IPS DF 4.7 (cell line): ENCODE measurements around the gene GOLGA6L7.
A peak's percentile ranks its signal among the peaks of the same experiment; 100 is the strongest.
"Not testable (repeated sequence)": the region's sequence is repeated elsewhere in the genome, so short reads cannot be mapped to it uniquely, and the experiment has no call there.

Source experiments
- DNase-seq: peaks from one replicate; pipeline ENCODE4 v3.0.0-alpha.2; 2013; ENCODE audit warnings: low spot score; ENCODE audit errors: extremely low read depth

The GOLGA6L7 gene

GRCh38 chr15:28847247-28847646 is 1.2 kb downstream of the GOLGA6L7 start:
- not testable (repeated sequence) for DNase-seq

- DNase-seq = not testable (repeated sequence)
Observed at GRCh38 chr15:28844147-28844546, 4.3 kb downstream of the GOLGA6L7 start.

- not testable (repeated sequence) for DNase-seq
Observed at GRCh38 chr15:28843520-28843919, 4.9 kb downstream of the GOLGA6L7 start.

GRCh38 chr15:28842210-28842609 is 6.2 kb downstream of the GOLGA6L7 start:
- DNase-seq = not testable (repeated sequence)

- DNase-seq = not testable (repeated sequence)
Observed at GRCh38 chr15:28840285-28840684, 8.2 kb downstream of the GOLGA6L7 start.

- DNase-seq = not testable (repeated sequence)
Observed at GRCh38 chr15:28834957-28835585, 13.4 kb downstream of the GOLGA6L7 start.

- DNase-seq = peak; percentile 25
Observed at GRCh38 chr15:28831897-28832587, 16.4 kb downstream of the GOLGA6L7 start.

- DNase-seq = not testable (repeated sequence)
Observed at GRCh38 chr15:28821420-28821819, 27.0 kb downstream of the GOLGA6L7 start.

GRCh38 chr15:28819930-28820295 is 28.5 kb downstream of the GOLGA6L7 start:
- not testable (repeated sequence) for DNase-seq

- not testable (repeated sequence) for DNase-seq
Observed at GRCh38 chr15:28819019-28819929, 29.2 kb downstream of the GOLGA6L7 start.

GRCh38 chr15:28818168-28818567 is 30.3 kb downstream of the GOLGA6L7 start:
- DNase-seq = not testable (repeated sequence)

- not testable (repeated sequence) for DNase-seq
Observed at GRCh38 chr15:28814059-28814458, 34.4 kb downstream of the GOLGA6L7 start.

GRCh38 chr15:28813392-28813791 is 35.1 kb downstream of the GOLGA6L7 start:
- DNase-seq = not testable (repeated sequence)

- DNase-seq = not testable (repeated sequence)
Observed at GRCh38 chr15:28811852-28812550, 36.4 kb downstream of the GOLGA6L7 start.

- not testable (repeated sequence) for DNase-seq
Observed at GRCh38 chr15:28810444-28810843, 38.0 kb downstream of the GOLGA6L7 start.

GRCh38 chr15:28808136-28808535 is 40.3 kb downstream of the GOLGA6L7 start:
- DNase-seq = not testable (repeated sequence)

- DNase-seq = not testable (repeated sequence)
Observed at GRCh38 chr15:28800366-28800765, 48.1 kb downstream of the GOLGA6L7 start.

- DNase-seq = not testable (repeated sequence)
Observed at GRCh38 chr15:28798234-28798633, 50.2 kb downstream of the GOLGA6L7 start.

GRCh38 chr15:28794231-28794630 is 54.2 kb downstream of the GOLGA6L7 start:
- not testable (repeated sequence) for DNase-seq
